Glutamatergic neuron (in vitro differentiated cells): ENCODE measurements around the gene HELQ. TPM values are rescaled to one million over a fixed set of nuclear protein-coding genes. Genes with fewer than 3 reads are reported as not detected.
"Not testable (repeated sequence)": the region's sequence is repeated elsewhere in the genome, so short reads cannot be mapped to it uniquely, and the experiment has no call there.

Experiments
- DNase-seq: peaks from one replicate; pipeline ENCODE4 v3.0.0; 2022
- H3K27ac Mint-ChIP-seq: one replicate; pipeline ENCODE4 v1.8.0; 2020; ENCODE audit warnings: mild to moderate bottlenecking, mixed read lengths, inconsistent platforms; ENCODE audit not compliant: unreplicated experiment
- H3K27me3 Mint-ChIP-seq: one replicate; pipeline ENCODE4 v1.8.0; 2020; ENCODE audit warnings: mild to moderate bottlenecking, moderate library complexity, mixed read lengths, inconsistent platforms; ENCODE audit not compliant: unreplicated experiment
- H3K36me3 Mint-ChIP-seq: one replicate; pipeline ENCODE4 v1.8.0; 2020; ENCODE audit warnings: mild to moderate bottlenecking, mixed read lengths, inconsistent platforms; ENCODE audit not compliant: unreplicated experiment
- H3K4me1 Mint-ChIP-seq: one replicate; pipeline ENCODE4 v1.8.0; 2020; ENCODE audit warnings: mild to moderate bottlenecking, low read depth, mixed read lengths, inconsistent platforms; ENCODE audit not compliant: unreplicated experiment
- H3K4me3 Mint-ChIP-seq: one replicate; pipeline ENCODE4 v1.8.0; 2020; ENCODE audit warnings: mild to moderate bottlenecking, mixed read lengths, inconsistent platforms; ENCODE audit not compliant: unreplicated experiment
- H3K9me3 Mint-ChIP-seq: one replicate; pipeline ENCODE4 v1.8.0; 2020; ENCODE audit warnings: mild to moderate bottlenecking, moderate library complexity, mixed read lengths, inconsistent platforms; ENCODE audit not compliant: unreplicated experiment
- total RNA-seq: library from RNA; stranded (reverse); fragmentation: NEBNext Ultra II Directional; extraction: Animal tissue kit (Norgen Biotek cat#: 25700); gene quantifications from one replicate; pipeline ENCODE4 v1.2.1, GENCODE V29; 2021; ENCODE audit not compliant: unreplicated experiment
- TF ChIP-seq, protein P1 (sequence below): fragments of 200-600 bp; sonication (generic); IDR thresholded peaks from one replicate; pipeline ENCODE4 v1.5.0; 2021; ENCODE audit not compliant: partially characterized antibody, unreplicated experiment

The HELQ gene
- total RNA-seq, 1 donor from 2014 or later: 11.7 TPM

DNA sequence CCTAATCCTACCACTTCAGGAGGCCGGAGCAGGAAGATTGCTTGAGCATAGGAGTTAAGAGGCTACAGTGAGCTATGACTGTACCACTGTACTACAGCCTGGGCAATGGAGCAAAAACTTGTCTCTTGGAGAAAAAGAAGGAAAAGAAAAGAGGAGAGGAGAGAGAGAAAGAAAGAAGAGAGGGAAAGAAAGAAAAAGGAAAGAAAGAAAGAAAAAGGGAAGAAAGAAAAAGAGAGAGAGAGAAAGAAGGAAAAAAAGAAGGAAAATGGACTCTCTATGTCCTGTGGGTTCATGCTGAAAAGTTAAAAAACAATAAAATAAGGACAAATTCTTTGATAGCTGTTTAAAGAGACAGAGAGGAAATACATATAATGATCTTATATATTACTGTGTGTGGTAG is 42.6 kb upstream of the HELQ start:
- no peaks in the 10 kb centered on the region for H3K27me3 Mint-ChIP-seq
- no peak for DNase-seq
- H3K4me3 Mint-ChIP-seq: no peak overlapping the region
- H3K9me3 Mint-ChIP-seq: no peaks in the 10 kb centered on the region
- H3K4me1 Mint-ChIP-seq: no peaks in the 10 kb centered on the region
- H3K36me3 Mint-ChIP-seq: no peaks in the 10 kb centered on the region
- TF ChIP-seq, protein P1, sequence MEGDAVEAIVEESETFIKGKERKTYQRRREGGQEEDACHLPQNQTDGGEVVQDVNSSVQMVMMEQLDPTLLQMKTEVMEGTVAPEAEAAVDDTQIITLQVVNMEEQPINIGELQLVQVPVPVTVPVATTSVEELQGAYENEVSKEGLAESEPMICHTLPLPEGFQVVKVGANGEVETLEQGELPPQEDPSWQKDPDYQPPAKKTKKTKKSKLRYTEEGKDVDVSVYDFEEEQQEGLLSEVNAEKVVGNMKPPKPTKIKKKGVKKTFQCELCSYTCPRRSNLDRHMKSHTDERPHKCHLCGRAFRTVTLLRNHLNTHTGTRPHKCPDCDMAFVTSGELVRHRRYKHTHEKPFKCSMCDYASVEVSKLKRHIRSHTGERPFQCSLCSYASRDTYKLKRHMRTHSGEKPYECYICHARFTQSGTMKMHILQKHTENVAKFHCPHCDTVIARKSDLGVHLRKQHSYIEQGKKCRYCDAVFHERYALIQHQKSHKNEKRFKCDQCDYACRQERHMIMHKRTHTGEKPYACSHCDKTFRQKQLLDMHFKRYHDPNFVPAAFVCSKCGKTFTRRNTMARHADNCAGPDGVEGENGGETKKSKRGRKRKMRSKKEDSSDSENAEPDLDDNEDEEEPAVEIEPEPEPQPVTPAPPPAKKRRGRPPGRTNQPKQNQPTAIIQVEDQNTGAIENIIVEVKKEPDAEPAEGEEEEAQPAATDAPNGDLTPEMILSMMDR: no peak
- H3K27ac Mint-ChIP-seq: no peak overlapping the region

GRCh38 chr4:83496085-83496917 is 40.7 kb upstream of the HELQ start:
- not testable (repeated sequence) for H3K27me3 Mint-ChIP-seq, H3K27ac Mint-ChIP-seq, H3K36me3 Mint-ChIP-seq, DNase-seq, H3K9me3 Mint-ChIP-seq, H3K4me3 Mint-ChIP-seq, H3K4me1 Mint-ChIP-seq

- Mint-ChIP-seq H3K9me3 (peaks cover 2% of the 10 kb centered on the region), H3K27ac (no peak overlapping the region), H3K4me3 (no peak overlapping the region), H3K36me3 (no peaks in the 10 kb centered on the region), H3K4me1 (no peaks in the 10 kb centered on the region), H3K27me3 (no peaks in the 10 kb centered on the region)
- no peak for DNase-seq
- TF ChIP-seq, protein P1: peak; percentile 91
Observed at GRCh38 chr4:83490876-83491450, 35.3 kb upstream of the HELQ start.

GRCh38 chr4:83489711-83490326 is 34.2 kb upstream of the HELQ start:
- no peak for DNase-seq
- TF ChIP-seq, protein P1: no peak
- H3K27me3 Mint-ChIP-seq: no peaks in the 10 kb centered on the region
- no peak overlapping the region for H3K4me3 Mint-ChIP-seq
- no peaks in the 10 kb centered on the region for H3K4me1 Mint-ChIP-seq
- H3K36me3 Mint-ChIP-seq: no peaks in the 10 kb centered on the region
- H3K9me3 Mint-ChIP-seq: peaks cover 2% of the 10 kb centered on the region
- no peak overlapping the region for H3K27ac Mint-ChIP-seq

GRCh38 chr4:83486457-83487129 is 31.0 kb upstream of the HELQ start:
- Mint-ChIP-seq H3K4me3 (no peak overlapping the region), H3K27ac (no peak overlapping the region), H3K9me3 (peaks cover 5% of the 10 kb centered on the region), H3K36me3 (no peaks in the 10 kb centered on the region), H3K27me3 (peaks cover 4% of the 10 kb centered on the region), H3K4me1 (no peaks in the 10 kb centered on the region)
- no peak for DNase-seq
- TF ChIP-seq, protein P1: no peak
